Activated CD4-positive, alpha-beta T cell treated with anti-CD3 and anti-CD28 coated beads for 36 hours (primary cell): ENCODE data around the gene ZNF746. TPM values are rescaled to one million over a fixed set of nuclear protein-coding genes. Genes with fewer than 3 reads are reported as not detected.

Experiments
- ATAC-seq: fragments of 200-7000 bp; cut with Tn5 transposase; one replicate; pipeline ENCODE4 v1.10.0; 2021; ENCODE audit warnings: mild to moderate bottlenecking, moderate library complexity
- CTCF ChIA-PET: fragments of 350-600 bp; sonication (Branson Sonifier 250); formaldehyde crosslinking; loops from one replicate; lab custom pipeline; 2021; ENCODE audit warnings: antibody characterized with exemption; lab: Charles Lee
- POLR2A ChIA-PET: fragments of 350-600 bp; sonication (Branson Sonifier 250); formaldehyde crosslinking; loops from one replicate; lab custom pipeline; 2021; ENCODE audit warnings: antibody characterized with exemption, inconsistent platforms; lab: Charles Lee
- DNase-seq: peaks from one replicate; pipeline ENCODE4 v3.0.0-alpha.2; 2020
- H3K27ac Mint-ChIP-seq: one replicate; pipeline ENCODE4 v1.8.0; 2021; ENCODE audit warnings: mixed read lengths
- H3K27me3 Mint-ChIP-seq: one replicate; pipeline ENCODE4 v1.8.0; 2021; ENCODE audit warnings: mixed read lengths
- H3K36me3 Mint-ChIP-seq: one replicate; pipeline ENCODE4 v1.8.0; 2021; ENCODE audit warnings: low read depth, mixed read lengths
- H3K4me1 Mint-ChIP-seq: one replicate; pipeline ENCODE4 v1.8.0; 2021; ENCODE audit warnings: mixed read lengths
- H3K4me3 Mint-ChIP-seq: one replicate; pipeline ENCODE4 v1.8.0; 2021; ENCODE audit warnings: mild to moderate bottlenecking, moderate library complexity, mixed read lengths
- H3K9me3 Mint-ChIP-seq: one replicate; pipeline ENCODE4 v1.8.0; 2021; ENCODE audit warnings: low read depth, mixed read lengths
- intact Hi-C, 2 experiments: fragments of 100-400 bp; cut with DNase I in 1 of 2; cut with micrococcal nuclease in 1 of 2; formaldehyde crosslinking; loops; one replicate each; pipeline versions ENCODE4 v1.14.2 to v1.15.1; 2022 to 2024; cut with DNase I, micrococcal nuclease
- total RNA-seq, 2 experiments: library from RNA; stranded (reverse); gene quantifications; one replicate each; pipeline ENCODE4 v1.2.3, GENCODE V29; 2021

The ZNF746 gene
- total RNA-seq, 2 experiments from 2014 or later = 14.2 to 15.2 TPM

- DNase-seq (no peak), ATAC-seq (no peak)
- ChIA-PET CTCF (no interaction called here), POLR2A (no interaction called here)
- Mint-ChIP-seq H3K27me3 (no peaks in the 10 kb centered on the region), H3K4me1 (peaks cover 13% of the 10 kb centered on the region), H3K9me3 (no peaks in the 10 kb centered on the region), H3K36me3 (peaks cover 65% of the 10 kb centered on the region), H3K27ac (no peak overlapping the region), H3K4me3 (no peak overlapping the region)
- intact Hi-C loops = no loop called here
Observed at GRCh38 chr7:149490083-149490760, 7.4 kb downstream of the ZNF746 start.

GRCh38 chr7:149489391-149490024 lies 8.1 kb downstream of the ZNF746 start:
- peaks cover 6% of the 10 kb centered on the region for H3K4me1 Mint-ChIP-seq

GRCh38 chr7:149479568-149479967 lies 18.0 kb downstream of the ZNF746 start:
- no peak for DNase-seq
- H3K36me3 Mint-ChIP-seq = peaks cover 53% of the 10 kb centered on the region
- no peak for ATAC-seq
- no peaks in the 10 kb centered on the region for H3K4me1 Mint-ChIP-seq
- no peak overlapping the region for H3K4me3 Mint-ChIP-seq
- H3K27ac Mint-ChIP-seq = no peak overlapping the region
- H3K27me3 Mint-ChIP-seq = no peaks in the 10 kb centered on the region
- peaks cover 9% of the 10 kb centered on the region for H3K9me3 Mint-ChIP-seq
- ChIA-PET CTCF (interaction anchor here (0.6 to 1.1 kb wide), 3 partner anchors 10 to 250 kb away, joined by 3 to 4 read pairs (median 4); no protein-coding TSS in a partner anchor), POLR2A (interaction anchor here (0.7 kb wide), 1 partner anchor 20 kb away, joined by 4 read pairs; no protein-coding TSS in a partner anchor)
- intact Hi-C loops = no loop called here

More at GRCh38 chr7:149489391-149490024, 8.1 kb downstream of the ZNF746 start:
- H3K27me3 Mint-ChIP-seq = no peaks in the 10 kb centered on the region
- ChIA-PET POLR2A (no interaction called here), CTCF (no interaction called here)
- intact Hi-C loops = no loop called here
- no peak for ATAC-seq
- peaks cover 66% of the 10 kb centered on the region for H3K36me3 Mint-ChIP-seq
- H3K9me3 Mint-ChIP-seq = no peaks in the 10 kb centered on the region
- H3K27ac Mint-ChIP-seq = no peak overlapping the region
- no peak for DNase-seq
- H3K4me3 Mint-ChIP-seq = no peak overlapping the region

GRCh38 chr7:149478754-149479153 lies 18.9 kb downstream of the ZNF746 start:
- Mint-ChIP-seq H3K36me3 (peaks cover 56% of the 10 kb centered on the region), H3K9me3 (peaks cover 9% of the 10 kb centered on the region), H3K4me1 (no peaks in the 10 kb centered on the region), H3K4me3 (no peak overlapping the region), H3K27me3 (no peaks in the 10 kb centered on the region), H3K27ac (no peak overlapping the region)
- DNase-seq (no peak), ATAC-seq (no peak)
- POLR2A ChIA-PET = interaction anchor here (0.6 kb wide), 1 partner anchor 18 kb away, joined by 3 read pairs; the partner anchor contains the start of gene ZNF777
- CTCF ChIA-PET = no interaction called here
- intact Hi-C loops = no loop called here

GRCh38 chr7:149477494-149478443 lies 19.8 kb downstream of the ZNF746 start:
- no peak for DNase-seq
- no peak overlapping the region for H3K4me3 Mint-ChIP-seq
- peaks cover 62% of the 10 kb centered on the region for H3K36me3 Mint-ChIP-seq
- no peaks in the 10 kb centered on the region for H3K27me3 Mint-ChIP-seq
- H3K27ac Mint-ChIP-seq = no peak overlapping the region
- CTCF ChIA-PET = interaction anchor here (1.4 kb wide), 1 partner anchor 13 kb away, joined by 3 read pairs; no protein-coding TSS in a partner anchor
- no peak for ATAC-seq
- POLR2A ChIA-PET = no interaction called here
- H3K4me1 Mint-ChIP-seq = no peaks in the 10 kb centered on the region
- intact Hi-C loops = no loop called here
- H3K9me3 Mint-ChIP-seq = peaks cover 9% of the 10 kb centered on the region

- intact Hi-C loops = no loop called here
- H3K36me3 Mint-ChIP-seq = peaks cover 69% of the 10 kb centered on the region
- DNase-seq = no peak
- ATAC-seq = no peak
- no peaks in the 10 kb centered on the region for H3K27me3 Mint-ChIP-seq
- H3K4me3 Mint-ChIP-seq = no peak overlapping the region
- peaks cover 9% of the 10 kb centered on the region for H3K9me3 Mint-ChIP-seq
- H3K4me1 Mint-ChIP-seq = no peaks in the 10 kb centered on the region
- POLR2A ChIA-PET = no interaction called here
- no peak overlapping the region for H3K27ac Mint-ChIP-seq
- CTCF ChIA-PET = interaction anchor here (1.4 kb wide), 1 partner anchor 12 kb away, joined by 3 read pairs; no protein-coding TSS in a partner anchor
Observed at GRCh38 chr7:149476791-149477190, 20.8 kb downstream of the ZNF746 start.

GRCh38 chr7:149475121-149476045 lies 22.2 kb downstream of the ZNF746 start:
- Mint-ChIP-seq H3K27ac (no peak overlapping the region), H3K9me3 (peaks cover 9% of the 10 kb centered on the region), H3K4me3 (no peak overlapping the region), H3K36me3 (peaks cover 66% of the 10 kb centered on the region), H3K27me3 (no peaks in the 10 kb centered on the region), H3K4me1 (no peaks in the 10 kb centered on the region)
- ChIA-PET CTCF (interaction anchor here (0.6 to 1.2 kb wide), 3 partner anchors 15 to 332 kb away, joined by 3 read pairs; no protein-coding TSS in a partner anchor), POLR2A (no interaction called here)
- ATAC-seq (no peak), DNase-seq (no peak)
- intact Hi-C loops = no loop called here

DNA sequence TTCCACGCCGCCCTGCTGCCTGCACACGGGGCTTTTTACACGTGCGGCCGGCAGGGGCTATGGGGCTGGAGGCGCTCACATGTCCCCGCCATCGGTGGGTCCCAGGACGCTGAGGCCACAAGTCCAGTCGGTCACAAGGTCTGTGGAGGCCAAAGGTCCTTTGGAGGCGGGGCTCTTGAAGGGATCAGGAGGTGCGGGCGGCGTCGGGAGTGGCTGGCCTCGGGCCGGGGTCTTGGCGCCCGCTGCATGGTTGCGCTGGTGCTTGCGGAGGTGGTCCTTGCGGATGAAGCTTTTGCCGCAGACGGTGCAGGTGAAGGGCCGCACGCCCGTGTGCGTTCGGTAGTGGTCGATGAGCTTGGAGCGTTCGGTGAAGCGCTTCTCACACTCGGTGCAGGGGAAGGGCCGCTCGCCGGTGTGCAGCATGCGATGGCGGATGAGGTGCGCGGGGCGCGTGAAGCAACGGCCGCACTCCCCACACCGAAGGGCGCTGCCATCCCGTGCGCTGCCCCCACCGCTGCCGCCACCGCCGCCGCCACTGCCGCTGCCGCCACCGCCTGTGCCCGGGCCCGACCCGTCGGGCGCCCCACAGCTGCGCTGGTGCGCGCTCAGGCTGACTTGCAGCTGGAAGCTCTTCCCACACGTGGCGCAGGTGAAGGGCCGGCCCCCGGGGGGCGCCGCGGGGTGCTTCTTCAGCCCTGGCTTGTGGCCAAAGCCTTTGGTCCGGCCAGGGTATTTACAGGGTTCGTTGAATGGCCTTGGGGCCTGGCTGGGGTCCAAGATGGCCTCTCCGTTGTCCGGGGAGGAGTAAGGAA lies 23.1 kb downstream of the ZNF746 start:
- H3K4me1 Mint-ChIP-seq = no peaks in the 10 kb centered on the region
- intact Hi-C loops = no loop called here
- no peak for ATAC-seq
- no peak overlapping the region for H3K4me3 Mint-ChIP-seq
- H3K27me3 Mint-ChIP-seq = no peaks in the 10 kb centered on the region
- ChIA-PET POLR2A (no interaction called here), CTCF (interaction anchor here (0.7 kb wide), 1 partner anchor 1611 kb away, joined by 3 read pairs; no protein-coding TSS in a partner anchor)
- H3K36me3 Mint-ChIP-seq = peaks cover 61% of the 10 kb centered on the region
- peaks cover 9% of the 10 kb centered on the region for H3K9me3 Mint-ChIP-seq
- H3K27ac Mint-ChIP-seq = no peak overlapping the region
- no peak for DNase-seq

- no peaks in the 10 kb centered on the region for H3K27me3 Mint-ChIP-seq
- CTCF ChIA-PET = no interaction called here
- H3K27ac Mint-ChIP-seq = no peak overlapping the region
- intact Hi-C loops = no loop called here
- H3K4me3 Mint-ChIP-seq = no peak overlapping the region
- POLR2A ChIA-PET = no interaction called here
- no peaks in the 10 kb centered on the region for H3K4me1 Mint-ChIP-seq
- no peaks in the 10 kb centered on the region for H3K9me3 Mint-ChIP-seq
- H3K36me3 Mint-ChIP-seq = peaks cover 49% of the 10 kb centered on the region
- DNase-seq (no peak), ATAC-seq (no peak)
Observed at GRCh38 chr7:149473251-149473650, 24.4 kb downstream of the ZNF746 start.
